SK-N-MC (cell line): ENCODE results near the gene BCAT1.

Experiments
- EZH2 ChIP-seq: fragments of 200-600 bp; sonication (generic); IDR thresholded peaks from one replicate; pipeline ENCODE4 v1.6.1; 2017; ENCODE audit warnings: antibody characterized with exemption
- FOXP2 ChIP-seq: optimal IDR thresholded peaks from 2 replicates; pipeline ENCODE3; 2011; ENCODE audit warnings: mild to moderate bottlenecking, moderate library complexity; ENCODE audit not compliant: insufficient read depth; ENCODE audit errors: extremely low read length, control extremely low read depth
- POLR2AphosphoS5 ChIP-seq: IDR thresholded peaks from 2 replicates; pipeline ENCODE4 v1.6.1; 2012; ENCODE audit warnings: mild to moderate bottlenecking, low read depth, low read length, borderline replicate concordance

DNA sequence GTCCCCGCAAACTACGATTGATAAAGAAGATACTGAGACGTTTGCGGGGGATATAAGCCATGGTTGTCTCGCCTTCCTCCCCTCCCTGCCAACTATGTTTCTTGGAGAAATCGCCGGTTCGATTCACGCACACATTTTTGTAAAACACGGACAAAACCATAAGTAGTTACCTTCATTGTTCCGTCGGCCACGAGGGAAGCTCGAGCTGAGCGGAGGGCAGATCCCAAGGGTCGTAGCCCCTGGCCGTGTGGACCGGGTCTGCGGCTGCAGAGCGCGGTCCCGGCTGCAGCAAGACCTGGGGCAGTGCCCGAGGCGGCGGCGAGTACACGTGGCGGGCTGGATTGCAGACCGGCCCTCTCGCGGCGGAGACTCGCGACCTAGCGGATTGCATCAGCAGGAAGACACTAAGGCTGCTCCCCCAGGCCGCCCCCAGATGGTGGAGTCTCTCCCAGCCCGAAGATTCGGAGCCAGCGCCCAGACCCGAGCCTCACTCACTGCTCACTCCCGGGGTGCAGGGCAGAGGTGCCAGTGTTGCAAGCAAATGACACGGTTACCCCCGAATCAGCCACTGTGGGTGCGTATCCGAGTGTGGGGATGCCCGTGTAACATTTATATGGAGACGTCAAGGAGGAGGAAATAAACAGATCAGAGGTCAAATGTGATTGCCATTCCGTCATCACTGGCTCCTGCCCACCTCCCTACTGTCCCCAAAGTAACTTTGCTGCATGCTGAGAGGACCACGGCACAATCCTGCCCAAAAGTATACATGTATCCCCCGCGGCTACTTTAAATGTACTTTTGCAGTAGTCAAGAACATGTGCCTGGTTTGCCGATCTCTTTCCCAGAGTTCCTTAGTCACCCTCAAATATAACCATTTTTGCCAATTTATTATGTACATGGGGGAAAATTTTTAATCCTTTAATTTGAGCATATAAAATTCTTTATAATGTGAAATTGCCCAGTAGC lies at the start of gene BCAT1:
- TF ChIP-seq EZH2 (no peak), POLR2AphosphoS5 (peak; percentile 47), FOXP2 (no peak)
